Left ventricle myocardium inferior (tissue), 1 donor: ENCODE results near the gene NRL. TPM values are rescaled to one million over a fixed set of nuclear protein-coding genes. Genes with fewer than 3 reads are reported as not detected.

Source experiments
- DNase-seq: peaks from one replicate; pipeline ENCODE4 v3.0.0-alpha.2; 2020
- H3K27ac ChIP-seq: fragments of 200-600 bp; replicated peaks from 2 replicates; pipeline ENCODE4 v1.8.0; 2021
- H3K27me3 ChIP-seq: fragments of 200-600 bp; 2 replicates; pipeline ENCODE4 v1.8.0; 2021; ENCODE audit warnings: low read depth
- H3K36me3 ChIP-seq: fragments of 200-600 bp; 2 replicates; pipeline ENCODE4 v1.8.0; 2021
- H3K4me1 ChIP-seq: fragments of 200-600 bp; 2 replicates; pipeline ENCODE4 v1.8.0; 2021
- H3K4me3 ChIP-seq: fragments of 200-600 bp; 2 replicates; pipeline ENCODE4 v1.8.0; 2021; ENCODE audit warnings: mild to moderate bottlenecking, moderate library complexity
- H3K9me3 ChIP-seq: fragments of 200-600 bp; replicated peaks from 2 replicates; pipeline ENCODE4 v1.8.0; 2021
- CTCF ChIP-seq: fragments of 200-600 bp; IDR thresholded peaks from 2 replicates; pipeline ENCODE4 v1.8.0; 2021; ENCODE audit warnings: antibody characterized with exemption, mild to moderate bottlenecking, borderline replicate concordance
- intact Hi-C: fragments of 100-400 bp; cut with micrococcal nuclease; formaldehyde crosslinking; loops from one replicate; pipeline ENCODE4 v1.11.0; 2022
- total RNA-seq: library from RNA; stranded (reverse); fragmentation: NEBNext Ultra II Directional; extraction: Animal tissue kit (Norgen Biotek cat#: 25700); gene quantifications from one replicate; pipeline ENCODE4 v1.2.1, GENCODE V29; 2021
- donor health status: DM: no; HTN: yes; CAD: no; lungs with severe emphysema.

The NRL gene
- total RNA-seq, 1 donor from 2014 or later: 1.5 TPM

GRCh38 chr14:24150567-24150966 is 35.8 kb upstream of the NRL start:
- DNase-seq: no peak
- TF ChIP-seq CTCF: no peak
- H3K27me3 ChIP-seq: no peaks in the 10 kb centered on the region
- intact Hi-C loops: no loop called here
- no peak overlapping the region for H3K4me3 ChIP-seq
- H3K27ac ChIP-seq: no peak overlapping the region
- peaks cover 71% of the 10 kb centered on the region for H3K36me3 ChIP-seq
- H3K4me1 ChIP-seq: peaks cover 41% of the 10 kb centered on the region
- no peaks in the 10 kb centered on the region for H3K9me3 ChIP-seq

- no peak for TF ChIP-seq CTCF
- H3K4me1 ChIP-seq: peaks cover 46% of the 10 kb centered on the region
- no peak for DNase-seq
- intact Hi-C loops: no loop called here
- no peaks in the 10 kb centered on the region for H3K9me3 ChIP-seq
- H3K4me3 ChIP-seq: no peak overlapping the region
- no peaks in the 10 kb centered on the region for H3K27me3 ChIP-seq
- H3K27ac ChIP-seq: no peak overlapping the region
- H3K36me3 ChIP-seq: peaks cover 66% of the 10 kb centered on the region
These were observed 35.3 kb upstream of the NRL start for GRCh38 chr14:24150061-24150460.

- intact Hi-C loops: no loop called here
- peaks cover 60% of the 10 kb centered on the region for H3K36me3 ChIP-seq
- no peak for DNase-seq
- no peak overlapping the region for H3K4me3 ChIP-seq
- TF ChIP-seq CTCF: no peak
- H3K27me3 ChIP-seq: no peaks in the 10 kb centered on the region
- no peaks in the 10 kb centered on the region for H3K9me3 ChIP-seq
- peaks cover 49% of the 10 kb centered on the region for H3K4me1 ChIP-seq
- no peak overlapping the region for H3K27ac ChIP-seq
These were observed 34.7 kb upstream of the NRL start for GRCh38 chr14:24149302-24149969.

- peaks cover 52% of the 10 kb centered on the region for H3K4me1 ChIP-seq
- intact Hi-C loops: no loop called here
- peak overlapping the region; percentile 99 for H3K4me3 ChIP-seq
These were observed 33.1 kb upstream of the NRL start for GRCh38 chr14:24147761-24148428.

More at GRCh38 chr14:24147761-24148428, 33.1 kb upstream of the NRL start:
- Histone ChIP-seq H3K36me3 (peaks cover 59% of the 10 kb centered on the region), H3K27me3 (no peaks in the 10 kb centered on the region), H3K9me3 (no peaks in the 10 kb centered on the region), H3K27ac (peak overlapping the region; percentile 98)
- no peak for DNase-seq
- no peak for TF ChIP-seq CTCF
